Breast epithelium (tissue), 4 donors: ENCODE results near the gene NECTIN1. TPM values are rescaled to one million over a fixed set of nuclear protein-coding genes. Genes with fewer than 3 reads are reported as not detected.

Experiments used
- DNase-seq, 2 donors: peaks; one replicate each; pipeline ENCODE4 v3.0.0-alpha.2; 2019; ENCODE audit warnings: low spot score in 2 of 2
- H3K27ac ChIP-seq, 2 donors: fragments of 200-600 bp; sonication (generic) in 1 of 2; one replicate each; pipeline ENCODE4 v1.5.1; 2016 to 2019; ENCODE audit warnings: mild to moderate bottlenecking in 1 of 2
- H3K27me3 ChIP-seq, 2 donors: fragments of 200-600 bp; sonication (generic) in 1 of 2; one replicate each; pipeline versions ENCODE4 v1.5.1 to v1.6.0; 2017 to 2019; ENCODE audit warnings: control low read depth in 1 of 2, mild to moderate bottlenecking in 1 of 2
- H3K36me3 ChIP-seq: fragments of 200-600 bp; one replicate; pipeline ENCODE4 v1.5.1; 2019
- H3K4me1 ChIP-seq, 2 donors: fragments of 200-600 bp; sonication (generic); one replicate each; pipeline ENCODE4 v1.5.1; 2016 to 2019; ENCODE audit warnings: control low read depth in 1 of 2
- H3K4me3 ChIP-seq, 3 donors: fragments of 200-600 bp; sonication (generic); 1 replicate in 2 of 3; 2 replicates in 1 of 3; pipeline ENCODE4 v1.5.1; 2016 to 2019; ENCODE audit warnings: mild to moderate bottlenecking in 3 of 3, moderate library complexity in 2 of 3
- H3K9me3 ChIP-seq, 2 donors: fragments of 200-600 bp; sonication (generic) in 1 of 2; one replicate each; pipeline ENCODE4 v1.5.1; 2016 to 2019; ENCODE audit warnings: control low read depth in 1 of 2
- POLR2A ChIP-seq: fragments of 450-650 bp; IDR thresholded peaks from one replicate; pipeline ENCODE4 v1.6.1; 2016; ENCODE audit warnings: antibody characterized with exemption, mild to moderate bottlenecking, moderate library complexity
- POLR2AphosphoS5 ChIP-seq, 3 donors: sonication (generic); formaldehyde crosslinking; IDR thresholded peaks; one replicate each; pipeline ENCODE4 v1.6.1; 2017; ENCODE audit warnings: antibody characterized with exemption in 3 of 3
- intact Hi-C: fragments of 100-400 bp; cut with DNase I; formaldehyde crosslinking; loops from one replicate; pipeline ENCODE4 v1.15.1; 2023; ENCODE audit warnings: low total_unique reads
- total RNA-seq, 3 donors: library from RNA; depleted of rRNA; stranded (reverse); fragments of >200 nt; gene quantifications; one replicate each; pipeline ENCODE4 v1.1.0, GENCODE V29; 2016
- TF ChIP-seq, protein P1 (sequence below), 3 donors: fragments of 450-650 bp; IDR thresholded peaks; one replicate each; pipeline ENCODE4 v1.5.1; 2016 to 2017; ENCODE audit warnings: antibody characterized with exemption in 3 of 3, mild to moderate bottlenecking in 3 of 3, moderate library complexity in 3 of 3

NECTIN1 gene
- total RNA-seq, 3 donors from 2014 or later: 2.6 to 6.6 (median 4.5) TPM

- Histone ChIP-seq H3K27me3 (no peaks in the 10 kb centered on the region), H3K4me1 (no peaks in the 10 kb centered on the region), H3K27ac (no peak overlapping the region), H3K4me3 (no peak overlapping the region), H3K36me3 (no peaks in the 10 kb centered on the region), H3K9me3 (no peaks in the 10 kb centered on the region)
- TF ChIP-seq POLR2A: no peak
- TF ChIP-seq, protein P1, sequence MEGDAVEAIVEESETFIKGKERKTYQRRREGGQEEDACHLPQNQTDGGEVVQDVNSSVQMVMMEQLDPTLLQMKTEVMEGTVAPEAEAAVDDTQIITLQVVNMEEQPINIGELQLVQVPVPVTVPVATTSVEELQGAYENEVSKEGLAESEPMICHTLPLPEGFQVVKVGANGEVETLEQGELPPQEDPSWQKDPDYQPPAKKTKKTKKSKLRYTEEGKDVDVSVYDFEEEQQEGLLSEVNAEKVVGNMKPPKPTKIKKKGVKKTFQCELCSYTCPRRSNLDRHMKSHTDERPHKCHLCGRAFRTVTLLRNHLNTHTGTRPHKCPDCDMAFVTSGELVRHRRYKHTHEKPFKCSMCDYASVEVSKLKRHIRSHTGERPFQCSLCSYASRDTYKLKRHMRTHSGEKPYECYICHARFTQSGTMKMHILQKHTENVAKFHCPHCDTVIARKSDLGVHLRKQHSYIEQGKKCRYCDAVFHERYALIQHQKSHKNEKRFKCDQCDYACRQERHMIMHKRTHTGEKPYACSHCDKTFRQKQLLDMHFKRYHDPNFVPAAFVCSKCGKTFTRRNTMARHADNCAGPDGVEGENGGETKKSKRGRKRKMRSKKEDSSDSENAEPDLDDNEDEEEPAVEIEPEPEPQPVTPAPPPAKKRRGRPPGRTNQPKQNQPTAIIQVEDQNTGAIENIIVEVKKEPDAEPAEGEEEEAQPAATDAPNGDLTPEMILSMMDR (IDR thresholded peaks at IDR 0.05): no peak
- TF ChIP-seq POLR2AphosphoS5 (IDR thresholded peaks at IDR 0.05): no peak
- DNase-seq: no peak
- intact Hi-C loops: no loop called here
Measured at GRCh38 chr11:119623682-119624081, 105.3 kb downstream of the NECTIN1 start.

DNA sequence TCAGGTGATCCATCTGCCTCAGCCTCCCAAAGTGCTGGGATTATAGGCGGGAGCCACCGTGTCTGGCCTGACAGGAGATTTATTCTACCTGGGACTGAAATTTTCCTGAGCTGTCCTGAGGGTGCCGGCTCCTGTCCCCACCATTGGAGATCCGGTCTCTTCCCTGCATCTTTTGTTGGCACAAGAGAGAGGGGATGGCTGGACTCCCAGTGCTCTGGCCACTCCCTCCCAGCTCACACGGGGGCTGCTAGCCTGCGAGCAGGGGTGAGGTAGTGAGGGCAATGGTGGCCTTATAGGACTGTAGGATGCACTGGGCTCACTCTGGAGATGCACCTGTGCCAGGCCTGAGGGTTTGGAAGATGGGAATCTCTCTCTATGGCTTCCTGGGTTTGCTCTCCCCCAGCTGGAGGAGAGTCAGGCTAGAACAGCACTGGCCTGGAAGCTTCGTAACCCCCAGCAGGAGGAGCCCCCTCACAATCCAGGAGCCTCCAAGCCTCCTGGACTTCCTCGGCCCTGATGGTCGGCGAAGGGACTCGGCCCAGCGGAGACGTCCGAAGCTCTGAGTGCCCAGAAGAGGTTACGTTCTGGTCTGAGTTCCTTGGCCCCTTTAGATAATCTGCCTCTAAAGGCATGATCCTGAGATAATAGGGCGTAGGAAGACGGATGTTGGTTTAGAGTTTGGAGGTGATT, 106.4 kb downstream of the NECTIN1 start:
- no peak for DNase-seq
- no peak overlapping the region for H3K4me3 ChIP-seq
- no peak overlapping the region for H3K27ac ChIP-seq
- intact Hi-C loops: no loop called here
- H3K4me1 ChIP-seq: no peaks in the 10 kb centered on the region
- H3K27me3 ChIP-seq: no peaks in the 10 kb centered on the region
- no peaks in the 10 kb centered on the region for H3K36me3 ChIP-seq
- no peaks in the 10 kb centered on the region for H3K9me3 ChIP-seq
- TF ChIP-seq POLR2A (no peak), POLR2AphosphoS5 (IDR thresholded peaks at IDR 0.05) (no peak)
- TF ChIP-seq, protein P1 (IDR thresholded peaks at IDR 0.05): no peak

DNA sequence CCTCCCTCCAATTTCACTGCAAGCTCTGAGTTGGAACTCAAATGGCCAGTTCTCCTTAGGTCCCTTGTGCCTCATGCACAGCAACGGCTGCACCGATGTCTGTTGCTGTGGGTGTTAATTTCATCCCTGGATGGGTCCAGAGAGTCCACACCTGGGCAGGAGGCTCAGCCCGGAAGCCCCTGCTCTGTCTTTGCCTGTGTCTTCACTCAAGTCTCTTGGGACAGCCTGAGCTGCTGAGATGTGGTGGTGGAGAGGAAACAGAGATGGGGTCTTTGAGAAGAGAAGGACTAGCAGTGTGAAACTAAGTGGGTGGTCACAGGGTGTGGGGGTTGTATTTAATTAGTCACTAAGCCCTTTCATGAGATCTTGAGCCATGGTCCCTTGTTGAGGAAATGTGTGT, 109.3 kb downstream of the NECTIN1 start:
- Histone ChIP-seq H3K36me3 (no peaks in the 10 kb centered on the region), H3K9me3 (no peaks in the 10 kb centered on the region), H3K27me3 (no peaks in the 10 kb centered on the region), H3K4me3 (no peak overlapping the region), H3K27ac (no peak overlapping the region), H3K4me1 (no peaks in the 10 kb centered on the region)
- no peak for DNase-seq
- TF ChIP-seq POLR2AphosphoS5 (IDR thresholded peaks at IDR 0.05): no peak
- TF ChIP-seq, protein P1 (IDR thresholded peaks at IDR 0.05): no peak
- TF ChIP-seq POLR2A: no peak
- intact Hi-C loops: no loop called here

DNA sequence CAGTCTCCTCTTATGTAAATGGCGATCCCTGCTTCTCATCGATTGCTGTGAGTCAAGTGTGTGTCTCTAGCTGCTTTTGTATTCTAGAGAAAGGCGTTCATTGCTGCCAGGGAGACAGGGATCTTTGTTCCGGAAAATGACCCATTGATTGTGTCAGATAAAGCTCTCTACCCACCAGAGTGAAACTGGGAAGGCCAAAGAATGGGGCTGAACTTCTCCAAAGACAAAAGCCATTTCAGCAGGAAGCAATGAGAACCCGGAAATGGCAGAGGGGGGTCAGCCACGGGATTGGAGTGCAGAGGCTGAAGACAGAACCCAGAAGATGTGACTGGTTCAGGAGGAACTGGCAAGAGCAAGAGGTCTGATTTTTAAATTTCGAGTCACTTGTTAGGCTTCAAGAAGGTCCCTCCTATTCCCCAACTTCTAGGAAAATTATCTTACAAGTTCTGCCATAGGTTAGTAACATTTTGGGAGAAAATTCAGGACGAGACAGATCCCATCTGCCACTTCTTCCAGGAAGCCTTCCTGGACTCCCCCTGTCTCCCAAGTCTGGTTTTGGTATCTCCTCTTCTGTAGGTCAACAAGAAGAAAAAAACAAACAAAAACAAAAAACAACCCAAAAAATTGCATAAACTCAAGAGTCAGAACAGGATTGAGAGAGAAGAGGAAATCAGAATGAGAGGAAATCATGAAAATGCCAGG, 110.6 kb downstream of the NECTIN1 start:
- no peak for TF ChIP-seq POLR2A
- TF ChIP-seq, protein P1 (IDR thresholded peaks at IDR 0.05): no peak
- no peak for TF ChIP-seq POLR2AphosphoS5 (IDR thresholded peaks at IDR 0.05)
- H3K27ac ChIP-seq: no peak overlapping the region
- no peak for DNase-seq
- no peaks in the 10 kb centered on the region for H3K36me3 ChIP-seq
- H3K4me1 ChIP-seq: no peaks in the 10 kb centered on the region
- intact Hi-C loops: no loop called here
- no peaks in the 10 kb centered on the region for H3K9me3 ChIP-seq
- H3K27me3 ChIP-seq: no peaks in the 10 kb centered on the region
- H3K4me3 ChIP-seq: no peak overlapping the region

GRCh38 chr11:119617340-119617713, 111.7 kb downstream of the NECTIN1 start:
- intact Hi-C loops: no loop called here
- TF ChIP-seq POLR2A (no peak), POLR2AphosphoS5 (IDR thresholded peaks at IDR 0.05) (no peak)
- TF ChIP-seq, protein P1 (IDR thresholded peaks at IDR 0.05): no peak
- Histone ChIP-seq H3K36me3 (no peaks in the 10 kb centered on the region), H3K4me3 (no peak overlapping the region), H3K9me3 (no peaks in the 10 kb centered on the region), H3K4me1 (no peaks in the 10 kb centered on the region), H3K27me3 (no peaks in the 10 kb centered on the region), H3K27ac (no peak overlapping the region)
- DNase-seq: no peak
